GM19193 (cell line): ENCODE data around the gene RNF113B.

Experiments
- POLR2A ChIP-seq: IDR thresholded peaks from 4 replicates; pipeline ENCODE4 v1.6.1; 2011; ENCODE audit not compliant: insufficient read depth, insufficient read length; ENCODE audit errors: extremely low read depth

The RNF113B gene

DNA sequence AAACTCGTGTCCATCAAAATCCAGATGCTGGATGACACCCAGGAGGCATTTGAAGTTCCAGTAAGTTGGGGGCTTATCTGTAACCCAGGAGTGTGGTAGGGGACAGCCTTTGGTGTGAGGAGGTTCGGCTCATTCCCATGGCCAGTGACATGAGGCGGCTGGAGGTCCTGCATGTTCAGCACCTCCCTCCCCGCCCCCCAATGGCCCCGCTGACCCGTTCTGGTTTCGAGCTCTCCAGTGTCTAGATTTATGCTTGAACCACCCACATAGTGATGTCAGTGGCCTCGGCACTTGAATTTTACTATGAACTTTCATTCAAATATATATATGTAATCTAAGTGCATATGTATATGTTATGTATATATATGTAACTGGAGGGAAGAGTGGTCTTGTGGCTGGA is 36.3 kb upstream of the RNF113B start:
- TF ChIP-seq POLR2A = no peak

DNA sequence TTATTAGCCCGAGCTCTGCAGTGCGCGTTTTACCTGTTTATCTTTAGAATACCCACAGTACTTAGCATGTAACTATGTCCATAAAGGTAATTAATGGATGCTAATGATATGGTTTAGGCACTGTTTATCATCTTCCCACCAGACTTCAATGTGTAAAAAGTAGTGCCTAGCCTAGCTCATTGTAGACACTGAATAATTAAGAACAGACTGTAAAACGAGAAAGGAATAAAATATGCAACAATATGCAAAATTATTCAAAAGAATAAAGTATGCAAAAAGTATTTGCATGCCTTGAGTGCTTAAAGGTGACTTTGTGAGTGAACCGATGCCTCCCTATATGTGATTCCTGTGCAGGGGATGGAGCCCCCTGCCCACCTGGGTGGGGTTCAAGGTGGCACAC is 35.7 kb upstream of the RNF113B start:
- TF ChIP-seq POLR2A = no peak

DNA sequence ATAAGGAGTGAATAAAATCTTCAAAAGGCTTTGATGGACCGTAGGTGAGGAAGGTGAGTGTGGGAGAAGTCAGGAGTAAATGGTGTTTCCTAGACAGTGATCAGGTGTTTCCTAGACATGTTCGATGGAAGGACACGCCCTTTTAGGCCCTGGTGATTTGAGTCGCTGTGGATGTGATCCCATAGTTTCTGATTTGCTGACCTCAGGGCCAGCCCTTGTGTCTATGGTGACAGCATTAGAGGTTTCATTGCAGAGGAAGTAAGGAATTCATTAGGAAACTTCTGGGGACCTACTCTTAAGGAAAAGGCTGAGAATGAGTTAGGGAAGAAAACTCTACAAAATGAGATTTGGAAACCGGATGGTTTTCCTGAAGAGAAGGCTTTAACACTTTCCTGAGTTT is 31.5 kb upstream of the RNF113B start:
- no peak for TF ChIP-seq POLR2A

DNA sequence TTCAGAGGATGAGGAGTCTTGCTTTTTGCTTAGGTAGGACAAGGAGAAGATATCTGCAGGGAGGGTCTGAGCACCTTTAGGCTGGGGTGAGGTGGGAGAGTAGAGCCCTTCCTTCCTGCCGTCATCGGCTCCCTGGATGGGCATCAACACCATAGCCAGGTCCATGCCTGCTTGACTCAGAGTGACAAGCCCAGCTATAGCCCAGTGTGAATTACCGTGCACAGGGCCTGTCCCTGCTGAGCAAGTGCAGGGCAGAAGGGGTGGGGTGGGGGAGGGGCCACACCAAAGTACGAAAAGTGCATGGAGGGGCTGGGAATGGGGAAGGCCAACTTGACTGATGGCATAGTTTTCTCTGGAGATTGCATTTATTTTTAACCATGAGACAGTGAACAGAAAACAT is 30.3 kb upstream of the RNF113B start:
- no peak for TF ChIP-seq POLR2A

DNA sequence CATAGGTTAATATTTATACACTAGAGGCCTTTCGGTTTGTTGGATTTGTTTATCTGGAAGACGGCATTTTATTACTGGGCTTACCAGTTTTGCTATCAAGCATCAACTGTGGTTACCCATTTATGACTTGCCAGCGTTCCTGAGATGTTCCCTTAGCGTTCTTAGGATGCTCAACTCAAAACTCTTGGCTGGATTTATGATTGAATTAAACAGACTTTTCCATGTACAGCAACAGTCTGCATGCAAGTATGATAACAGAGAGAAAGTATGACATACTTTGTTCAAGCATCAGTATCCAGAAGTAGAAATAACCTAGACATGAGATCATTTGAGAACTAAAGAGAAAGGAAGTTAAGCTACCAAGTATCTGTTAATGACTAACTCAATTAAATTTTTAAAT is 29.9 kb upstream of the RNF113B start:
- TF ChIP-seq POLR2A = no peak

DNA sequence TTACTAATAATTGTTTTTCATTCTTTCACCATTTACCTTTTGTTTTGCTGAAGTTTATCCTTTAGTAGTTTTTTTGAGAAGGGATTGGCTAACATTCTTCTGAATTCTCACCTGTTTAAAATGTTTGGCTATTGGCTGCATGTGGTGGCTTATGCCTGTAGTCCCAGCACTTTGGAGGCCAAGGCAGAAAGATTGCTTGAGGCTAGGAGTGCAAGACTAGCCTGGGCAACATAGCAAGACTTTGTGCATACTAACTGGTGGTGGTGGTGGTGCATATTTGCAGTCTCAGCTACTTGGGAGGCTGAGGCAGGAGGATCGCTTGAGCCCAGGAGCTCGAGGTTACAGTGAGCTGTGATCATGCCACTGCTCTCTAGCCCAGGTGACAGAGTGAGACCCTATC is 27.5 kb upstream of the RNF113B start:
- TF ChIP-seq POLR2A = no peak

DNA sequence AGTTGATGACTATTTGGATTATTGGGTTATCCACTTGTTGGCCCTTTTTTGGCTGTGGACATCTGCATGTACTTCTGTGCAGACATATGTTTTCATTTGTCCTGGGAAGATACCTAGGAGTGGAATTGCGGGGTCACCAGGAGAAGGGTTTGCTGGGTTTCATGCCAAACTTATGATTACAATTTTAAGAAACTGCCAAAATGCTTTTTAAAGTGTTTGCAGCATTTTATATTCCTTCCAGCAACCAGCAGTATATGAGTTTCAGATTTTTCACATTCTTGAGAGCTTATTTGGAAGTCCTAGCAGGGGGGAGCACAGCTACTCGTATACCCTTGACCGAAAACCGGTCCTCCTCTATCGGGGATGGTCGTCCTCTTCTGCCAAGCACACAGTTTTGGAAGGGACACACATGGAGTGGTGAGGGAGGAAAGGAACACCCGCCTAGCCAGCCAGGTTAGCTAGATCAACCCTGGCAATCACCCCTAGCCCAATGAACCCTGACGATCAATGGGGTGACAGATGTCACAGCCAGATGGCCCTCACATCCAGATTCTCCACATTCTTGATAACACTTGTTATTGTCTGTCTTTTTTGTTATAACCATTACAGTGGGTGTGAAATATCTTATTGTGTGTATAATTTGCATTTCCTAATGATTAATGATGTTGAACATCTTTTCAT is 26.7 kb upstream of the RNF113B start:
- TF ChIP-seq POLR2A = no peak

DNA sequence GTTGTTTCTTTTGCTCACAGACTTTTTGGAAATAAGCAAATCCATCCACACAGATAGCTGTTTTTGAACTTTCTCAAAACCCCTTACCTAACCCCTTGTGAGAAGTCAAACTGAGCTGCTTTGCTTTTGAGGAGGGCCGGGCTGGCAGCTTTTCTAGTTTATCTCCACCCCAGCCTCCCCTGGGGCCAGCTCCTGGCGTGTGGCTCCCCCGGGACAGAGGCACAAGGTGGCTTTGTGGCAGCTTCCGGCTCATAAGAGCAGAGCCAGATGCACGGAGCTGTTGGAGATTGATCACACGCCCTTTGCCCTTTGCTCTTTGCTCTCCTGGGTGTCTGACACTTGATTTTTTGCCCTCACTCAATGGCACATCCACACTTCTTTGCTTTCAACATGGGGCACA is 24.9 kb upstream of the RNF113B start:
- TF ChIP-seq POLR2A = no peak

DNA sequence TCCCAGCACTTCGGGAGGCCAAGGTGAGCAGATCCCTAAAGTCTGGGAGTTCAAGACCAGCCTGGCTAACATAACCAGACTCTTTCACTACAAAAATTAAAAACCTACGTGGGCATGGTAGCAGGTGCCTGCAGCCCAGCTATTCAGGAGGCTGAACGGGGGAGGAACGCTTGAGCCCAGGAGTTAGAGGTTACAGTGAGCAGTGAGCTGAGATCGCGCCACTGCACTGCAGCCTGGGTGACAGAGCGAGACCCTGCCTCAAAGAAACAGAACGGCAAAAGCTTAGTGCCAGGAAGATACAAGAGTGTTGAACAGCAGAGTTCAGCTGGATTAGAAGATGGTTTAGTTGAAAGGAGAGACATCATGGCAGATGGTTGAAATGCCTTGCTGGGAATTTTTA is 24.1 kb upstream of the RNF113B start:
- no peak for TF ChIP-seq POLR2A

DNA sequence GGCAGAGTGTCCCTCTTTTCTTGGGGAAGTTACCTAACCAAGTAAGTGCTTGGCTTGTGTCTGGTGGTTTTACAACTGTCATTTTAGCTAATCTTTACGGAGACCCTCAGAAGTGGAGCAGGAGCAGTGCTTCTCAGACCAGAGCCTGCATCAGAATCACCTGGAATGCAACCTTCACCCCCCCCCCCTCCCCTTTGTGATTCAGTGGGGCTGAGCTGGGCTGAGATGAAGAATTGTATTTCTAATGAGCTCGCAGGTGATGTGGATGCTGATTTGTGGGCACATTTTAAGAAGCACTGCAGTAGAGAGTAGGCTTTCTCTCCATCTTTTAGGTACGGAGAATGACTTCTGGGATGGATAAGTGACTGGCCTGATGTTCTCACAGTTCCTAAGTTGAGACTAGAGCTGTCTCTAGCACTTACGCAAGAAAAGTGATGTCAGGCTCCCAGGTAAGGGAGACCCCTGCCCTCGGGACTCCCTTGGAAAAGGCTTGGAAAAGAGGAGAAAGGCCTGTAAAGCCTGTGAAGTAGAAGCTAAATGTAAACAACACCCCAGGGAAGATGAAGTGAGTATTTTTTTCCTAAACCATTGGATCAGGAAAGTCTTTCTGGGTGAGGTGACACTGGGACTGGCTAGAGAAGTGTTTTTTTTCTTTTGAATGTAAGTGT is 23.3 kb upstream of the RNF113B start:
- TF ChIP-seq POLR2A = no peak

DNA sequence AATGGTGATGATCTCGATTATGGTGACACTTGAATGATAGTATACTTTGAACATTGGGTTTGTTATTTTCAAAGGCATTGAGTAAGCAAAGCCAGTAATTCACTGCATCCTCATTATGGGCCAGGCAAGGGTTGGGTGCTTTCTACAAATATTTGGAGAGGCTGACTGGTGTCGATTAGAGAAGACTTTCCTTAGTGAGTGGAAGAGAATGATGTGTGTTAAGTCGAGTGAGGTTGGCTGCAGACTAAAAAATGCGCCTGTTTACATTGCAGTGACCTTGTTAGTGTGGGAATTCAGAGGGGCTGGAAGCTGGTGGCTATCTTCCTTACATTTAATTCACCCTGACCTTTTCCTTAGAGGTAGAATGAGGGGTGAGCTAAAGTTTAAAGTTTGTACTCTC is 22.4 kb upstream of the RNF113B start:
- no peak for TF ChIP-seq POLR2A

DNA sequence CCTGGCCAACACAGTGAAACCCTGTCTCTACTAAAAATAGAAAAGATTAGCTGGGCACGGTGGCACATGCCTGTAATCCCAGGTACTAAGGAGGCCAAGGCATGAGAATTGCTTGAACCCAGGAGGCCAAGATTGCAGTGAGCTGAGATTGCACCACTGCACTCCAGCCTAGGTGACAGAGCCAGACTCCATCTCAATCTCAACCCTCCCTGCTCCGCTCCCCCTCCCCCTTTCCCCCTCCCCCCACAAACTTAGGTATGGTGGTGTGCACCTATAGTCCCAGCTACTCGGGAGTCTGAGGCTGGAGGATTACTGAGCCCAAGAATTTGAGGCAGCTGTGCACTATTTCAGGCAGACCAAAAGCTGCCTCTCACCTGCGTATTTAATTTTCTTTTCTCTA is 21.6 kb upstream of the RNF113B start:
- TF ChIP-seq POLR2A = no peak

DNA sequence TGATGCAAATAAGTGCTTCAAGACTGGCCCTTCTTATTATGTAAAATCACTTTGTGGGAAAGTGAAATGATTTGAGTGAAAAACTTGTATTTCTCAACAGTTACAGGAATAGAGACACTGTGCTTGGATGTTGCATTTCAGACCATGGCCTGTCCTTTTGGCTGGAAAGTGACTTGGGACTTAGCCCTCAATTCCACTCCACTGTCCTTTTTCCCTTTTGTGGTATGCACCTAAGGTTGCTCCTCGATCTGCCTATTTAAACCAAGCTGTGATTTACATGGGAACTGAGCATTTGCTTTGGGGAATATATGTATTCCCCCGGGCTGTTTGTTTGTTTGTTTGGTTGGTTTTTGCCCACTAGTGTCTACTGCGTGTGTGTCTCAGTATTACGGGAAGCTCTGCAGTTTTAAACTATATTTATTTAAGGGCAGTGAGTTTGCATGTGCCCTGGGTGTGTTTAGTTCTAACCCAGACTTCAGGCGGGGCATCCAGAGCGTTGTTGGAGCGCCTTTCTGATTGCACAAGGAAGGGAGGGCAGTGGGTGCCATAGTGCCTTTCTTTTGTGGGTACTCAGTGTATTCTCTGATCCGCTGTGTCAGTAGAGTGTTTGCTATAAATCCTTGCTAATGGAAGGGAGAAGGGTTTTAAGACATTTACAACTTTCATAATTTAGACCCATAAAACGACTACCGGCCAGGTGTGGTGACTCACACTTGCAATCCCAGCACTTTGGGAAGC is 18.2 kb upstream of the RNF113B start:
- TF ChIP-seq POLR2A = no peak

DNA sequence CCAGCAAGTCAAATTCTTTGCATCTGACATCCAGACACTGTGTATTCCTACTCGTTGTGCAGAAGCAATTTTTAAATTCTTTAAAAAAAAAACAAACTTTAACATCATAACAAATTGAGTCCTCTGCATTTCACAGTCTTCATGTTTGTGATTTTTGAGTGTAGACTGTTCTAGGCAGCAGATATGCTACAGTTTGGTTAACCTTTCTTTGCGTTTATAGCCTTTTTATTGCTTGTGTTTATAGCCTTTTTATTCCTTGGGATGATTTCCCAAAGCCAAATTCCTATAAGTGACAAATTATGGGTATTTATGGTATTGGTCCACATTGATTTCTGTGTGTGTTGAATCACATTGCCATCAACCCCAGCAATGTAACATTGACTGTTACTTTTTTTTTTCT is 14.9 kb upstream of the RNF113B start:
- no peak for TF ChIP-seq POLR2A

DNA sequence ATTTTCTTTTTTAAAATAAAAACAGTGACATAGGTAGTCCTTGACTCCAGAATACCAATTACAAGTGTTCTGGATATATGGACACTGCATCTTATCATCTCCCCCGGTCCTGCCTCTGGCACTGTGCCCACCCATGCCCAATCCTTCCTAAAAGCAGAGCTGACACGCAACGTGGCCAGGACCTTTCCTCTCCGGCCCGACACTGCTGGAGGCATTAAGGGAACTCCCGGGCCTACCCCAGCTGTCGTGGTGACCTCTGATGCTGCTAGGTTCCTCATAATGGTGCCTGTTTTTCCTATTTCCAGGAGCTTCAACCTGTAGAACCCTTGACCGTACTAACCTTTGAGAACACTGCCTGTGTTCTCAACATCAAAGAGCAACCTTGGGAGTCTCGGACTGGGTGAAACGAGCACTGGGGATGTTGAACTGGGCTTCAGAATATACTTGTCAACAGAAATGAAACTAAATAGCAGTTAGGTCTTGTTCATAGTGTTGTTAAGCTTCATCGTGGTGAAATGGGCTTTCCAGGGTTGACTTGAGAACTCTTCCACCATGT is 13.9 kb upstream of the RNF113B start:
- no peak for TF ChIP-seq POLR2A
